K562 (cell line): ENCODE measurements around the gene ZNHIT1. TPM values are rescaled to one million over a fixed set of nuclear protein-coding genes. Genes with fewer than 3 reads are reported as not detected.
A peak's percentile ranks its signal among the peaks of the same experiment; 100 is the strongest.

Experiments used
- BRD4 ChIP-seq: fragments of 200-600 bp; sonication (generic); IDR thresholded peaks from 2 replicates; pipeline ENCODE4 v1.6.1; 2017; ENCODE audit warnings: inconsistent platforms
- CUX1 ChIP-seq: fragments of 200-800 bp; sonication (Bioruptor generic); IDR thresholded peaks from 2 replicates; pipeline ENCODE4 v1.6.1; 2016; ENCODE audit warnings: missing genetic modification characterization, missing compliant biosample characterization
- HEY1 ChIP-seq: fragments of 250-450 bp; sonication (Bioruptor Pico); IDR thresholded peaks from 2 replicates; pipeline ENCODE4 v1.5.0; 2020; ENCODE audit warnings: mild to moderate bottlenecking, moderate library complexity, borderline replicate concordance
- HLTF ChIP-seq: fragments of 450-650 bp; IDR thresholded peaks from 2 replicates; pipeline ENCODE4 v1.6.1; 2016
- HOXB6 ChIP-seq: fragments of 250-450 bp; sonication (Bioruptor Pico); IDR thresholded peaks from 2 replicates; pipeline ENCODE4 v1.5.1; 2022; ENCODE audit warnings: mild to moderate bottlenecking, borderline replicate concordance
- HSF4 ChIP-seq: fragments of 250-450 bp; sonication (Bioruptor Pico); IDR thresholded peaks from 2 replicates; pipeline ENCODE4 v2.1.2; 2022; ENCODE audit warnings: mild to moderate bottlenecking, moderate library complexity, borderline replicate concordance
- L3MBTL2 ChIP-seq: fragments of 450-650 bp; IDR thresholded peaks from 2 replicates; pipeline ENCODE4 v1.6.1; 2016; ENCODE audit warnings: mild to moderate bottlenecking, moderate library complexity
- NR3C1 ChIP-seq: sonication (generic); formaldehyde crosslinking; IDR thresholded peaks from 2 replicates; pipeline ENCODE4 v1.8.1; 2022; ENCODE audit warnings: missing genetic modification reagents
- RBM14 ChIP-seq: fragments of 200-400 bp; formaldehyde crosslinking; IDR thresholded peaks from 2 replicates; pipeline ENCODE4 v1.6.1; 2018; ENCODE audit warnings: low read depth, mild to moderate bottlenecking, low read length, moderate library complexity, borderline replicate concordance; ENCODE audit not compliant: insufficient read depth
- RREB1 ChIP-seq: fragments of 250-450 bp; sonication (Bioruptor Pico); IDR thresholded peaks from 2 replicates; pipeline ENCODE4 v1.4.0; 2020
- TEAD2 ChIP-seq: fragments of 450-650 bp; IDR thresholded peaks from 2 replicates; pipeline ENCODE4 v1.6.1; 2016; ENCODE audit warnings: missing genetic modification characterization, control low read depth, missing compliant biosample characterization
- YY1 ChIP-seq, 3 experiments: IDR thresholded peaks; 2 replicates each; pipeline ENCODE4 v1.6.1; 2011; ENCODE audit warnings: low read length in 2 of 3, mild to moderate bottlenecking in 2 of 3, moderate library complexity in 2 of 3, borderline replicate concordance in 1 of 3, control low read depth in 1 of 3, low read depth in 1 of 3; ENCODE audit not compliant: insufficient read depth in 3 of 3, insufficient replicate concordance in 2 of 3, control insufficient read depth in 1 of 3, insufficient read length in 1 of 3; ENCODE audit errors: extremely low read depth in 1 of 3
- ZNF134 ChIP-seq: fragments of 250-450 bp; sonication (Bioruptor Pico); conservative IDR thresholded peaks from 2 replicates; pipeline ENCODE4 v1.4.0; 2020
- ZNF449 ChIP-seq: fragments of 250-450 bp; sonication (Bioruptor Pico); IDR thresholded peaks from 2 replicates; pipeline ENCODE4 v1.8.0; 2022; ENCODE audit warnings: moderate library complexity, mild to moderate bottlenecking, inconsistent platforms
- ZNF507 ChIP-seq: conservative IDR thresholded peaks from 2 replicates; pipeline ENCODE4 v1.6.1; 2017; ENCODE audit warnings: missing genetic modification characterization, missing compliant biosample characterization
- ZNF830 ChIP-seq: fragments of 250-450 bp; sonication (Bioruptor Pico); IDR thresholded peaks from 2 replicates; pipeline ENCODE4 v1.5.0; 2021; ENCODE audit warnings: mild to moderate bottlenecking
- polyA plus RNA-seq, 8 experiments: library from polyadenylated mRNA; depleted of rRNA in 4 of 8; stranded (reverse) in 5 of 8; unstranded in 3 of 8; fragments of >200 nt; fragmentation: Nextera tagmentation in 2 of 8; fragmentation: Illumina TruSeq in 1 of 8; extraction: Ambion mirVana in 2 of 8; extraction: Trizol in 1 of 8; gene quantifications; 2 replicates each; pipeline versions ENCODE4 v1.2.1 to v1.2.3, GENCODE V29; 2011 to 2014; ENCODE audit warnings: inconsistent platforms in 1 of 8, missing spikeins in 1 of 8
- total RNA-seq, 7 experiments: library from RNA; depleted of rRNA in 6 of 7; stranded (reverse); fragments of >200 nt in 6 of 7; fragmentation: Illumina TruSeq in 2 of 7; extraction: Trizol in 2 of 7; gene quantifications; 2 replicates each; pipeline versions ENCODE4 v1.2.1 to v1.2.3, GENCODE V29; 2011 to 2021; ENCODE audit warnings: low replicate concordance in 1 of 7

The ZNHIT1 gene
- total and polyA plus RNA-seq, 9 of the 15 experiments (the other 6 are each of a cell fraction or from before 2014, with no cell fraction given) = 6.4 to 162 (median 70.1) TPM

GRCh38 chr7:101216860-101217387 is 1.0 kb upstream of the ZNHIT1 start (continued):
- TF ChIP-seq ZNF134 (CRISPR knock-in tag) = no peak
- no peak for TF ChIP-seq BRD4
- peak; percentile 78 for TF ChIP-seq L3MBTL2
- no peak for TF ChIP-seq YY1 (IDR thresholded peaks at IDR 0.05; ENCODE audit: borderline replicate concordance in 1 of 3, control insufficient read depth in 1 of 3, extremely low read depth in 1 of 3, insufficient read depth in 3 of 3, insufficient read length in 1 of 3, insufficient replicate concordance in 2 of 3, low read depth in 1 of 3, low read length in 2 of 3)
- no peak for TF ChIP-seq ZNF830
- no peak for TF ChIP-seq RREB1 (CRISPR knock-in tag)
- TF ChIP-seq HOXB6 (CRISPR knock-in tag) = no peak
- no peak for TF ChIP-seq TEAD2 (tag)
- TF ChIP-seq ZNF449 (CRISPR knock-in tag) = no peak
- TF ChIP-seq ZNF507 (tag) = no peak
- TF ChIP-seq HEY1 (CRISPR knock-in tag) = no peak
- TF ChIP-seq HLTF = no peak
- 0 out of 2 replicates have a peak, but pooled peaks have one; percentile 3 for TF ChIP-seq NR3C1 (CRISPR knock-in tag)
- no peak for TF ChIP-seq CUX1 (CRISPR knock-in tag)
- no peak for TF ChIP-seq HSF4
- TF ChIP-seq RBM14 = no peak
